GM19395 (cell line): ENCODE results near the gene TENM3.

Source experiments
- ATAC-seq: cut with Tn5 transposase; IDR thresholded peaks from one replicate; pipeline ENCODE4 v1.9.1; 2021; ENCODE audit warnings: mild to moderate bottlenecking, moderate library complexity; ENCODE audit not compliant: unreplicated experiment

TENM3 gene

GRCh38 chr4:182280436-182281111 lies 37.4 kb downstream of the TENM3 start:
- no peak for ATAC-seq

GRCh38 chr4:182286035-182286434 lies 42.8 kb downstream of the TENM3 start:
- ATAC-seq, result no peak

- no peak for ATAC-seq
These were observed 43.7 kb downstream of the TENM3 start for GRCh38 chr4:182286931-182287330.

GRCh38 chr4:182288534-182288933 lies 45.3 kb downstream of the TENM3 start:
- ATAC-seq, result peak; percentile 58

- ATAC-seq, result no peak
These were observed 46.6 kb downstream of the TENM3 start for GRCh38 chr4:182289809-182290208.

- ATAC-seq, result no peak
These were observed 48.0 kb downstream of the TENM3 start for GRCh38 chr4:182291175-182291574.

- no peak for ATAC-seq
These were observed 48.5 kb downstream of the TENM3 start for GRCh38 chr4:182291597-182292270.

- ATAC-seq, result no peak
These were observed 49.4 kb downstream of the TENM3 start for GRCh38 chr4:182292612-182293011.

- no peak for ATAC-seq
These were observed 50.6 kb downstream of the TENM3 start for GRCh38 chr4:182293691-182294255.

- no peak for ATAC-seq
These were observed 51.2 kb downstream of the TENM3 start for GRCh38 chr4:182294451-182294850.

GRCh38 chr4:182297659-182298058 lies 54.5 kb downstream of the TENM3 start:
- ATAC-seq, result no peak

GRCh38 chr4:182301736-182302135 lies 58.5 kb downstream of the TENM3 start:
- ATAC-seq, result no peak

GRCh38 chr4:182303847-182304246 lies 60.6 kb downstream of the TENM3 start:
- no peak for ATAC-seq

- ATAC-seq, result no peak
These were observed 63.7 kb downstream of the TENM3 start for GRCh38 chr4:182306792-182307507.

- ATAC-seq, result no peak
These were observed 64.5 kb downstream of the TENM3 start for GRCh38 chr4:182307746-182308145.

- no peak for ATAC-seq
These were observed 66.7 kb downstream of the TENM3 start for GRCh38 chr4:182309877-182310276.

- no peak for ATAC-seq
These were observed 67.1 kb downstream of the TENM3 start for GRCh38 chr4:182310316-182310715.

GRCh38 chr4:182310962-182311361 lies 67.8 kb downstream of the TENM3 start:
- no peak for ATAC-seq

- no peak for ATAC-seq
These were observed 71.3 kb downstream of the TENM3 start for GRCh38 chr4:182314537-182314936.

GRCh38 chr4:182318256-182318655 lies 75.1 kb downstream of the TENM3 start:
- no peak for ATAC-seq

GRCh38 chr4:182320092-182320491 lies 76.9 kb downstream of the TENM3 start:
- no peak for ATAC-seq

GRCh38 chr4:182320580-182320979 lies 77.4 kb downstream of the TENM3 start:
- ATAC-seq, result no peak
